K562 (cell line): ENCODE results near the gene TEX101. TPM values are rescaled to one million over a fixed set of nuclear protein-coding genes. Genes with fewer than 3 reads are reported as not detected.

ENCODE experiments used
- ATF6 ChIP-seq: sonication (generic); formaldehyde crosslinking; IDR thresholded peaks from 2 replicates; pipeline ENCODE4 v1.4.0; 2020; ENCODE audit warnings: mild to moderate bottlenecking, missing genetic modification reagents
- BCOR ChIP-seq: fragments of 450-650 bp; IDR thresholded peaks from 2 replicates; pipeline ENCODE4 v1.6.1; 2016
- HCFC1 ChIP-seq: IDR thresholded peaks from 2 replicates; pipeline ENCODE4 v1.6.1; 2012; ENCODE audit warnings: low read depth, low read length, improper control_type of control experiment
- HDGF ChIP-seq: fragments of 450-650 bp; IDR thresholded peaks from 2 replicates; pipeline ENCODE4 v1.6.1; 2016
- HES1 ChIP-seq: fragments of 450-650 bp; IDR thresholded peaks from 2 replicates; pipeline ENCODE4 v1.6.1; 2016; ENCODE audit warnings: low read depth, mild to moderate bottlenecking, moderate library complexity
- HNRNPL ChIP-seq: fragments of 200-400 bp; formaldehyde crosslinking; IDR thresholded peaks from 2 replicates; pipeline ENCODE4 v1.6.1; 2017; ENCODE audit warnings: low read depth, mild to moderate bottlenecking, low read length
- JUND ChIP-seq, 2 experiments: IDR thresholded peaks; 2 replicates in 1 of 2; 3 replicates in 1 of 2; pipeline ENCODE4 v1.6.1; 2011; ENCODE audit warnings: borderline replicate concordance in 2 of 2, low read depth in 2 of 2, low read length in 2 of 2, improper control_type of control experiment in 1 of 2, missing biosample characterization in 1 of 2, missing genetic modification characterization in 1 of 2, missing genetic modification reagents in 1 of 2
- MAFF ChIP-seq: IDR thresholded peaks from 2 replicates; pipeline ENCODE4 v1.6.1; 2012; ENCODE audit warnings: low read length, improper control_type of control experiment
- MBD2 ChIP-seq: sonication (generic); IDR thresholded peaks from 2 replicates; pipeline ENCODE4 v1.6.1; 2016; ENCODE audit warnings: low read depth, borderline replicate concordance
- MIER1 ChIP-seq: fragments of 450-650 bp; IDR thresholded peaks from 2 replicates; pipeline ENCODE4 v1.6.1; 2016; ENCODE audit warnings: antibody characterized with exemption, mild to moderate bottlenecking, low read depth
- POLR3A ChIP-seq: IDR thresholded peaks from 2 replicates; pipeline ENCODE4 v1.6.1; 2011; ENCODE audit warnings: borderline replicate concordance, mild to moderate bottlenecking, moderate library complexity; ENCODE audit not compliant: insufficient read length, insufficient read depth; ENCODE audit errors: extremely low read depth
- PRDM10 ChIP-seq: fragments of 450-650 bp; IDR thresholded peaks from 2 replicates; pipeline ENCODE4 v1.6.1; 2018; ENCODE audit not compliant: partially characterized antibody
- SIN3A ChIP-seq, 2 experiments: fragments of 150-350 bp in 1 of 2; IDR thresholded peaks; 2 replicates each; pipeline ENCODE4 v1.6.1; 2011 to 2016; ENCODE audit warnings: borderline replicate concordance in 2 of 2, low read depth in 2 of 2, low read length in 2 of 2, mild to moderate bottlenecking in 2 of 2, moderate library complexity in 2 of 2; ENCODE audit not compliant: control insufficient read depth in 1 of 2
- SMARCA4 ChIP-seq: fragments of 450-650 bp; IDR thresholded peaks from 2 replicates; pipeline ENCODE4 v1.6.1; 2016
- SMARCB1 ChIP-seq: IDR thresholded peaks from 2 replicates; pipeline ENCODE4 v1.6.1; 2011; ENCODE audit warnings: improper control_type of control experiment, low read depth; ENCODE audit not compliant: insufficient read length
- TAL1 ChIP-seq: fragments of 450-650 bp; IDR thresholded peaks from 2 replicates; pipeline ENCODE4 v1.6.1; 2016; ENCODE audit warnings: mild to moderate bottlenecking
- TBL1XR1 ChIP-seq, 2 experiments: IDR thresholded peaks; 2 replicates each; pipeline ENCODE4 v1.6.1; 2012; ENCODE audit warnings: improper control_type of control experiment in 2 of 2, low read length in 2 of 2, mild to moderate bottlenecking in 1 of 2
- ZNF197 ChIP-seq: fragments of 200-800 bp; sonication (Bioruptor generic); IDR thresholded peaks from 2 replicates; pipeline ENCODE4 v1.6.1; 2016; ENCODE audit warnings: low read depth, missing genetic modification characterization, missing compliant biosample characterization
- ZNF3 ChIP-seq: fragments of 250-450 bp; sonication (Bioruptor Pico); IDR thresholded peaks from 2 replicates; pipeline ENCODE4 v1.5.0; 2021; ENCODE audit warnings: mild to moderate bottlenecking, moderate library complexity
- ZNF316 ChIP-seq: fragments of 450-650 bp; IDR thresholded peaks from 2 replicates; pipeline ENCODE4 v1.6.1; 2016
- ZNF347 ChIP-seq: fragments of 450-650 bp; formaldehyde crosslinking; IDR thresholded peaks from 2 replicates; pipeline ENCODE4 v1.4.0; 2020; ENCODE audit warnings: low read depth, mild to moderate bottlenecking, moderate library complexity
- ZNF445 ChIP-seq: fragments of 250-450 bp; sonication (Bioruptor Pico); IDR thresholded peaks from 2 replicates; pipeline ENCODE4 v1.4.0; 2020; ENCODE audit warnings: low read depth, mild to moderate bottlenecking, moderate library complexity
- ZNF511 ChIP-seq: sonication (generic); formaldehyde crosslinking; IDR thresholded peaks from 2 replicates; pipeline ENCODE4 v1.8.0; 2022; ENCODE audit warnings: mild to moderate bottlenecking, missing genetic modification reagents
- ZNF699 ChIP-seq: fragments of 250-450 bp; sonication (Bioruptor Pico); IDR thresholded peaks from 2 replicates; pipeline ENCODE4 v1.8.0; 2021; ENCODE audit warnings: mild to moderate bottlenecking, moderate library complexity; ENCODE audit not compliant: insufficient replicate concordance
- polyA plus RNA-seq, 8 experiments: library from polyadenylated mRNA; depleted of rRNA in 4 of 8; stranded (reverse) in 5 of 8; unstranded in 3 of 8; fragments of >200 nt; fragmentation: Nextera tagmentation in 2 of 8; fragmentation: Illumina TruSeq in 1 of 8; extraction: Ambion mirVana in 2 of 8; extraction: Trizol in 1 of 8; gene quantifications; 2 replicates each; pipeline versions ENCODE4 v1.2.1 to v1.2.3, GENCODE V29; 2011 to 2014; ENCODE audit warnings: inconsistent platforms in 1 of 8, missing spikeins in 1 of 8
- total RNA-seq, 7 experiments: library from RNA; depleted of rRNA in 6 of 7; stranded (reverse); fragments of >200 nt in 6 of 7; fragmentation: Illumina TruSeq in 2 of 7; extraction: Trizol in 2 of 7; gene quantifications; 2 replicates each; pipeline versions ENCODE4 v1.2.1 to v1.2.3, GENCODE V29; 2011 to 2021; ENCODE audit warnings: low replicate concordance in 1 of 7

The TEX101 gene
- total and polyA plus RNA-seq, 9 of the 15 experiments (the other 6 are each of a cell fraction or from before 2014, with no cell fraction given) = 0.10 to 0.36 (median 0.14) TPM; not detected in 6

- TF ChIP-seq ZNF445 (CRISPR knock-in tag) = no peak
- TF ChIP-seq ZNF347 (CRISPR knock-in tag) = no peak
- TF ChIP-seq JUND (IDR thresholded peaks at IDR 0.05; ENCODE audit: borderline replicate concordance, low read depth, low read length) = peak; percentile 69; the same call in 1 of the 2 replicates
- peak; percentile 48; the same call in 1 of the 3 replicates for TF ChIP-seq JUND (tag; IDR thresholded peaks at IDR 0.05; ENCODE audit: borderline replicate concordance, low read depth, low read length)
- TF ChIP-seq ZNF511 (CRISPR knock-in tag) = no peak
- TF ChIP-seq ATF6 (CRISPR knock-in tag) = no peak
- TF ChIP-seq HES1 = no peak
- no peak for TF ChIP-seq SIN3A (IDR thresholded peaks at IDR 0.05; ENCODE audit: borderline replicate concordance in 2 of 2, control insufficient read depth in 1 of 2, low read depth in 2 of 2, low read length in 2 of 2)
- no peak for TF ChIP-seq MBD2
- no peak for TF ChIP-seq ZNF699 (CRISPR knock-in tag)
- no peak for TF ChIP-seq SMARCB1
- TF ChIP-seq ZNF316 = peak; percentile 68
- TF ChIP-seq HCFC1 = no peak
- TF ChIP-seq HDGF = no peak
- no peak for TF ChIP-seq MIER1
- no peak for TF ChIP-seq ZNF3 (CRISPR knock-in tag)
- no peak for TF ChIP-seq ZNF197 (CRISPR knock-in tag)
- TF ChIP-seq BCOR = peak; percentile 39; the same call in 1 of the 2 replicates
- no peak for TF ChIP-seq TBL1XR1 (IDR thresholded peaks at IDR 0.05; ENCODE audit: low read length in 2 of 2)
- peak; percentile 52; the same call in 1 of the 2 replicates for TF ChIP-seq SMARCA4
- TF ChIP-seq MAFF = peak; percentile 22; the same call in 1 of the 2 replicates
- peak; percentile 82 for TF ChIP-seq PRDM10
- TF ChIP-seq HNRNPL = no peak
- TF ChIP-seq POLR3A = no peak
- TF ChIP-seq TAL1 = peak; percentile 9; the same call in 1 of the 2 replicates
Observed at GRCh38 chr19:43457809-43458208, 43.1 kb downstream of the TEX101 start (continued).
